HG02885 (cell line): Measurements from ENCODE around the gene EXOC5.
A peak's percentile ranks its signal among the peaks of the same experiment; 100 is the strongest.

Experiments
- ATAC-seq: cut with Tn5 transposase; IDR thresholded peaks from one replicate; pipeline ENCODE4 v1.9.1; 2021; ENCODE audit warnings: mild to moderate bottlenecking; ENCODE audit not compliant: unreplicated experiment, poor library complexity

EXOC5 gene

GRCh38 chr14:57268161-57269069, at the start of gene EXOC5, which contains the start of gene AP5M1:
EXOC5 (minus strand) TSS chr14:57268905; CDS start chr14:57268648, 257 bp downstream.
AP5M1 (plus strand) TSS chr14:57268971; CDS start chr14:57269315, 344 bp downstream.
- peak; percentile 91 for ATAC-seq

- peak; percentile 76 for ATAC-seq
Measured at GRCh38 chr14:57317248-57317833, 48.6 kb upstream of the EXOC5 start.

GRCh38 chr14:57314396-57315089, 45.8 kb upstream of the EXOC5 start:
- ATAC-seq: no peak

- ATAC-seq: no peak
Measured at GRCh38 chr14:57302883-57303282, 34.2 kb upstream of the EXOC5 start.

GRCh38 chr14:57299511-57299910, 30.8 kb upstream of the EXOC5 start:
- no peak for ATAC-seq

- no peak for ATAC-seq
Measured at GRCh38 chr14:57297852-57298251, 29.1 kb upstream of the EXOC5 start.

GRCh38 chr14:57295239-57295638, 26.5 kb upstream of the EXOC5 start:
- no peak for ATAC-seq

GRCh38 chr14:57293866-57294837, 25.4 kb upstream of the EXOC5 start:
- ATAC-seq: no peak

- ATAC-seq: no peak
Measured at GRCh38 chr14:57291692-57292647, 23.3 kb upstream of the EXOC5 start.

- ATAC-seq: no peak
Measured at GRCh38 chr14:57290751-57291150, 22.0 kb upstream of the EXOC5 start.

GRCh38 chr14:57287745-57288144, 19.0 kb upstream of the EXOC5 start:
- ATAC-seq: no peak

GRCh38 chr14:57277062-57277461, 8.4 kb upstream of the EXOC5 start:
- ATAC-seq: no peak

GRCh38 chr14:57275023-57275664, 6.4 kb upstream of the EXOC5 start:
- ATAC-seq: no peak

GRCh38 chr14:57274551-57274950, 5.8 kb upstream of the EXOC5 start:
- ATAC-seq: no peak

GRCh38 chr14:57273236-57273635, 4.5 kb upstream of the EXOC5 start:
- ATAC-seq: no peak

- ATAC-seq: no peak
Measured at GRCh38 chr14:57266065-57266464, 2.6 kb downstream of the EXOC5 start.

GRCh38 chr14:57262117-57262516, 6.6 kb downstream of the EXOC5 start:
- ATAC-seq: no peak

- no peak for ATAC-seq
Measured at GRCh38 chr14:57261604-57262003, 7.1 kb downstream of the EXOC5 start.
